ENCODE measurements around the gene PIK3CG. TPM values are rescaled to one million over a fixed set of nuclear protein-coding genes. Genes with fewer than 3 reads are reported as not detected.
"Not testable (repeated sequence)": the region's sequence is repeated elsewhere in the genome, so short reads cannot be mapped to it uniquely, and the experiment has no call there.

PIK3CG gene
- total RNA-seq, 1 donor from 2014 or later = 1.7 TPM

DNA sequence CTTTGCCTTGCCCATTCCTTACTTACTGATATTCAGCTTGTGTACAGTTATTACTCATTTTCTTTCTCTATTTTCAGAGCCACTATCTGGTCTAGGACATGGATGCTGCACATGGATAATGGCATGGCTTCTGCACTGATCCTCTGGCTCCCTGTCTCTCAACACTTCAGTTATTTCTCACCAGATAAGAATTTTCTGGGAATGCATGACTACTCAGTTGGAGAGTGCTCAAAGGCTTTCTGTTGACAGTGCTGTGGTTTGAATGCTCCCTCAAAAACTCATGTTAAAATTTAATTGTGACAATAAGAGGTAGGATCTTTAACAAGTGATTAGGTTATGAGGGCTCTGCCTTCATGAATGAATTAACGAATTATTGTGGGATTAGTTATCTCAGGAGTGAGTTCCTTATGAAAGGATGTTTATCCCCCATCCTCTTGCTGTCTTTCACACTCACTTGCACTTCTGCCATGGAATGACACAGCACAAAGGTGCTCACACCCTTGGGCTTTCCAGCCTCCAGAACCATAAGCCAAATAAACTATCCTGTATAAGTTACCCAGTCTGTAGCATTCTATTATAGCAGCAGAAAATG is 16.1 kb upstream of the PIK3CG start:
- intact Hi-C loops (cut with micrococcal nuclease) = no loop called here
- H3K27ac ChIP-seq (replicated peaks) = no peak overlapping the region
- TF ChIP-seq, protein P1, sequence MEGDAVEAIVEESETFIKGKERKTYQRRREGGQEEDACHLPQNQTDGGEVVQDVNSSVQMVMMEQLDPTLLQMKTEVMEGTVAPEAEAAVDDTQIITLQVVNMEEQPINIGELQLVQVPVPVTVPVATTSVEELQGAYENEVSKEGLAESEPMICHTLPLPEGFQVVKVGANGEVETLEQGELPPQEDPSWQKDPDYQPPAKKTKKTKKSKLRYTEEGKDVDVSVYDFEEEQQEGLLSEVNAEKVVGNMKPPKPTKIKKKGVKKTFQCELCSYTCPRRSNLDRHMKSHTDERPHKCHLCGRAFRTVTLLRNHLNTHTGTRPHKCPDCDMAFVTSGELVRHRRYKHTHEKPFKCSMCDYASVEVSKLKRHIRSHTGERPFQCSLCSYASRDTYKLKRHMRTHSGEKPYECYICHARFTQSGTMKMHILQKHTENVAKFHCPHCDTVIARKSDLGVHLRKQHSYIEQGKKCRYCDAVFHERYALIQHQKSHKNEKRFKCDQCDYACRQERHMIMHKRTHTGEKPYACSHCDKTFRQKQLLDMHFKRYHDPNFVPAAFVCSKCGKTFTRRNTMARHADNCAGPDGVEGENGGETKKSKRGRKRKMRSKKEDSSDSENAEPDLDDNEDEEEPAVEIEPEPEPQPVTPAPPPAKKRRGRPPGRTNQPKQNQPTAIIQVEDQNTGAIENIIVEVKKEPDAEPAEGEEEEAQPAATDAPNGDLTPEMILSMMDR (IDR thresholded peaks at IDR 0.05; ENCODE audit: borderline replicate concordance) = no peak

DNA sequence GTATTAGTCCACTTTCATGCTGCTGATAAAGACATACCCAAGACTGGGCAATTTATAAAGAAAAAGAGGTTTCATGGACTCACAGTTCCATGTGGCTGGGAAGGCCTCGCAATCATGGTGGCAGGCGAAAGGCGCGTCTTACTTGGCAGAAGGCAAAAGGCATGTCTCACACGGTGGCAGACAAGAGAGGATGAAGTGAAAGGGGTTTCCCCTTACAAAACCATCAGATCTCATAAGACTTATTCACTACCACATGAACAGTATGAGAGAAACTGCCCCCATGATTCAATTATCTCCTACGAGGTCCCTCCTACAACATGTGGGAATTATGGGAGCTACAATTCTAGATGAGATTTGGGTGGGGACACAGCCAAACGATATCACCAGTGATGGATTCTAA is 13.4 kb upstream of the PIK3CG start:
- H3K4me1 ChIP-seq; H3K4me3 ChIP-seq; intact Hi-C loops (cut with micrococcal nuclease); H3K36me3 ChIP-seq; H3K9me3 ChIP-seq (replicated peaks); H3K27ac ChIP-seq (replicated peaks); DNase-seq: not testable (repeated sequence)
- H3K27me3 ChIP-seq (ENCODE audit: low read depth) = peaks cover 12% of the 10 kb centered on the region

More for the DNA sequence above, 16.1 kb upstream of the PIK3CG start:
- DNase-seq = no peak
- no peaks in the 10 kb centered on the region for H3K9me3 ChIP-seq (replicated peaks)
- H3K4me1 ChIP-seq = no peaks in the 10 kb centered on the region
- no peaks in the 10 kb centered on the region for H3K36me3 ChIP-seq
- H3K27me3 ChIP-seq (ENCODE audit: low read depth) = peaks cover 13% of the 10 kb centered on the region
- no peak overlapping the region for H3K4me3 ChIP-seq

DNA sequence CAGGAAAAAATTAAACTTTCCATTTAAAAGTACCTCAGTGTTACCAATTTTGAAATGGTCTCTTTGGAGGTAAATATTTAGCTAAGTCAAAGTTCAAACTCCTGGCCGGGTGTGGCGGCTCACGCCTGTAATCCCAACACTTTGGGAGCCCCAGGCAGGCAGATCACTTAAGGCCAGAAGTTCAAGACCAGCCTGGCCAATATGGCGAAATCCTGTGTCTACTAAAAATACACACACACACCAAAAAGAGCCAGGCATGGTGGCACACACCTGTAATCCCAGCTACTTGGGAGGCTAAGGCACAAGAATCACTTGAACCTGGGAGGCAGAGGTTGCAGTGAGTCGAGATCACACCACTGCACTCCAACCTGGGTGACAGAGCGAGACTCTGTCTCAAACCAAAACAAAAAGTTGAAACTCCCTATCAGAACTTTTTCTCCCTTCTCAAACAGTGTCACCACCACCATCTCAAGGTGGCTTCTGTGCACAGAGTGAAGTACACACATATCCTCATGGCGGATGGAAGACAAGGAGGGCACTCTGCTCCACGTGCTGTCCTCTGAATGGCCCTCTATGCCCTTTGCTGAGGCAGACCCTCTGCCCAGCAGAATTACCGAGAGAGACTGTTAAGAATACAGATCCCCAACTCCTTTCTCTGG is 11.7 kb upstream of the PIK3CG start:
- no peak overlapping the region for H3K4me3 ChIP-seq
- peaks cover 6% of the 10 kb centered on the region for H3K9me3 ChIP-seq (replicated peaks)
- H3K36me3 ChIP-seq = no peaks in the 10 kb centered on the region
- TF ChIP-seq, protein P1 (IDR thresholded peaks at IDR 0.05; ENCODE audit: borderline replicate concordance) = no peak
- no peaks in the 10 kb centered on the region for H3K27me3 ChIP-seq (ENCODE audit: low read depth)
- intact Hi-C loops (cut with micrococcal nuclease) = no loop called here
- no peaks in the 10 kb centered on the region for H3K4me1 ChIP-seq
- no peak overlapping the region for H3K27ac ChIP-seq (replicated peaks)
- DNase-seq = no peak

DNA sequence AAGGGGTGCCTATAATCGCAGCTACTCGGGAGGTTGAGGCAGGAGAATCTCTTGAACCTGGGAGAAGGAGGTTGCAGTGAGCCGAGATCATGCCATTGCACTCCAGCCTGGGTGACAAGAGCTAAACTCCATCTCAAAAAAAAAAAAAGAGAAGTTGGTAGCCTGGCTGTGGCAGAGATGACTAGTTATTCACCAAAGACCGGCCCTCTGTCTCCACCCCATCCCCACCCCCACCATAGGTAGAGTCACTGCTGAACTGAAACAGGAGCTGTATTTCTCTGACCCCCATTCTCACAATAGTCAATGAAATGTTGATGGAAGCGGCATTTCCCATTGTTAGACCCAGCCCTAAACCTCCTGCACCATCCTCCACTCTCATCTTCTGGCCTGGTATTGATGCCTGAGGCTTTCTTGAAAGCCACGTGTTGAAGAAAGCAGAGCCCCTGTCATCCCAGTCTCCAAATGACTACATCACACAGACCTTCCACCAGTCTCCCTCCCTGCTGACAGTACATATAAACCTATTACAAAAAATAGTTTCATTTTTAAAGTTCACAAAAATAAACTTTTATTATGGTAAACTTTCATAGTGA is 9.4 kb upstream of the PIK3CG start:
- no peak overlapping the region for H3K27ac ChIP-seq (replicated peaks)
- TF ChIP-seq, protein P1 (IDR thresholded peaks at IDR 0.05; ENCODE audit: borderline replicate concordance) = no peak
- intact Hi-C loops (cut with micrococcal nuclease) = no loop called here

DNA sequence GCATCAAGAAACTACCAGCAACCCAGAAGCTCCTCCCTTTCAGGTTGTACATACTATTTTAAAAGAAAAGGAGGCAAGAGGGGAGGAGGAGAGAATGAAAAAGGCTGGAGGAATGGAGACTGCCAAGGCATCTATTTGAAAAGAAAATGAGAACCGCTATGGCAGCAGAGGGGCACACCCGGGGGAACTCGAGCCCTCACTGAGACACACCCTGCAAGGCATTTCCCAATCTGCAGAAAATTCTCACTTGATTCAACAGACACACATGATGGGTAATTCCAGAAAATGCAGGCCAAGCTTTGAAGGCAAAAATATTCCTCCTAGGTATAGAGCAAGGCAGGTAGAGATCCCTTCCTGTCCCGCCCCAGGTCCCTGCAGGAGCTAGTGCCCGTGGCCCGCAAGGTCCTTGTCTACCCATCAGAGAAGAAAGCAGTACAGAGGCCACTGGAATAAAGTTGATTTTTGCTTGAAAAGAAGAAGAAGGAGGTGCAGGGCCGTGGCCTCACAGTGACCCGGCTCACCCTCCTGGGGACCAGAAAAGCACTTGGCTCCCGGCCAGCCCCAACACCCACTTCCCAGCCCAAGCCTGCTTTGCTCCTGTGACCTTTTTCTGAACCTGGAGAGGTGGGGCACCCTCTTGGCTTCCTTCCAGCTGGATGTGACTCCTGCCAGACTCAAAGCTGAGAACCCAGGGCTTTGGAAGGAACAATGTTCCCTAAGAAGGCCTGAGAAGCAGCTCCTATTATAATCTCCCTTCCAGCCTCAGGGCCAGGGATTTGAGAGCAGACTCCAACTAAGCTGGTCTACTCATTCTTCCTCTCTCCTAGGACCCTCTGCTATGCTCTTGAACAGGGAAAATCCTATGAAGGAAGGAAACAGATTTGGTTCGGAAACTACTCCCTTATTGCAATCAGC is 6.2 kb upstream of the PIK3CG start:
- Histone ChIP-seq H3K4me3 (no peak overlapping the region), H3K9me3 (replicated peaks) (peaks cover 14% of the 10 kb centered on the region), H3K27ac (replicated peaks) (peak overlapping the region; percentile 31), H3K36me3 (no peaks in the 10 kb centered on the region), H3K4me1 (peaks cover 28% of the 10 kb centered on the region), H3K27me3 (ENCODE audit: low read depth) (no peaks in the 10 kb centered on the region)
- DNase-seq = peak; percentile 67
- intact Hi-C loops (cut with micrococcal nuclease) = no loop called here
- TF ChIP-seq, protein P1 (IDR thresholded peaks at IDR 0.05; ENCODE audit: borderline replicate concordance) = no peak

More for the DNA sequence above, 9.4 kb upstream of the PIK3CG start:
- H3K4me3 ChIP-seq = no peak overlapping the region
- no peak for DNase-seq
- peaks cover 14% of the 10 kb centered on the region for H3K9me3 ChIP-seq (replicated peaks)
- peaks cover 18% of the 10 kb centered on the region for H3K4me1 ChIP-seq
- no peaks in the 10 kb centered on the region for H3K36me3 ChIP-seq
- H3K27me3 ChIP-seq (ENCODE audit: low read depth) = no peaks in the 10 kb centered on the region

Measured in left ventricle myocardium inferior (tissue), 1 donor.